Measurements from ENCODE around the gene FAM120B. TPM values are rescaled to one million over a fixed set of nuclear protein-coding genes. Genes with fewer than 3 reads are reported as not detected.

FAM120B gene
- total and polyA plus RNA-seq, 2 of the 4 experiments (the other 2 are of a cell fraction): 15.3 to 28.0 TPM

GRCh38 chr6:170363255-170363654 lies 56.7 kb downstream of the FAM120B start:
- Histone ChIP-seq H3K27me3 (ENCODE audit: control insufficient read depth, insufficient read depth, low read length) (no peaks in the 10 kb centered on the region), H2BK5ac (ENCODE audit: low read depth, low read length, poor library complexity, severe bottlenecking) (no peak overlapping the region), H4K91ac (ENCODE audit: insufficient read depth, low read depth, low read length) (no peak overlapping the region), H2AFZ (replicated peaks; ENCODE audit: low read length, poor library complexity) (no peak overlapping the region), H2BK20ac (ENCODE audit: low read depth, low read length) (no peak overlapping the region), H3K27ac (ENCODE audit: insufficient read depth, low read length) (no peak overlapping the region), H2AK9ac (replicated peaks; ENCODE audit: low read depth, low read length, poor library complexity) (no peak overlapping the region), H3K36me3 (ENCODE audit: control insufficient read depth, insufficient read depth, low read length) (peaks cover 40% of the 10 kb centered on the region), H4K5ac (ENCODE audit: low read depth, low read length) (no peak overlapping the region), H3K4me2 (ENCODE audit: low read depth, low read length) (no peak overlapping the region), H2AK5ac (ENCODE audit: low read depth, low read length) (no peak overlapping the region), H3K4ac (ENCODE audit: low read depth, low read length) (no peak overlapping the region), H3K79me1 (ENCODE audit: low read depth in 1 of 2, low read length in 2 of 2) (peaks cover 13 to 21% of the 10 kb centered on the region in 2 experiments), H3K4me3 (ENCODE audit: insufficient read depth, low read depth, low read length) (no peak overlapping the region), H3K56ac (ENCODE audit: extremely low read depth, insufficient read depth, low read length) (no peak overlapping the region), H2BK15ac (ENCODE audit: low read depth, low read length) (no peak overlapping the region), H3K9me1 (ENCODE audit: insufficient read depth, low read length) (peaks cover 17% of the 10 kb centered on the region; the same call in 1 of the 2 replicates), H4K20me1 (ENCODE audit: insufficient read depth, low read length) (no peaks in the 10 kb centered on the region), H2BK120ac (ENCODE audit: low read depth, low read length) (no peak overlapping the region), H3K9ac (ENCODE audit: low read depth, low read length) (no peak overlapping the region), H3K14ac (replicated peaks; ENCODE audit: low read depth, low read length) (no peak overlapping the region), H3K9me3 (ENCODE audit: control insufficient read depth, insufficient read depth, low read length) (no peaks in the 10 kb centered on the region), H3K23ac (ENCODE audit: low read depth, low read length) (no peak overlapping the region), H3K4me1 (ENCODE audit: control insufficient read depth, insufficient read depth, low read length) (no peaks in the 10 kb centered on the region), H3K18ac (ENCODE audit: low read depth, low read length) (no peak overlapping the region), H4K8ac (ENCODE audit: low read depth in 2 of 2, low read length in 2 of 2) (no peak overlapping the region)
- in situ Hi-C loops (cut with MboI; ENCODE audit: low sequenced_read_pairs) (no loop called here), intact Hi-C loops (cut with micrococcal nuclease) (no loop called here), dilution Hi-C loops (cut with HindIII; ENCODE audit: low sequenced_read_pairs, unreplicated experiment) (no loop called here)
- DNase-seq (no peak), ATAC-seq (ENCODE audit: low read depth) (no peak)
- no TSS peak for BruUV-seq (replicated peaks)
- no CpG with 5 or more reads among the region's 5 CpGs for WGBS, 2 experiments (ENCODE audit: extremely low coverage in 2 of 2, insufficient read length in 1 of 2)
- TF ChIP-seq MAFK (IDR thresholded peaks at IDR 0.05; ENCODE audit: low read depth, low read length) (no peak), FOS (IDR thresholded peaks at IDR 0.05; ENCODE audit: low read depth, low read length) (no peak), CEBPB (IDR thresholded peaks at IDR 0.05; ENCODE audit: low read depth, low read length) (no peak), USF2 (IDR thresholded peaks at IDR 0.05; ENCODE audit: low read depth, low read length) (no peak), RAD21 (IDR thresholded peaks at IDR 0.05; ENCODE audit: low read length) (no peak), CHD1 (IDR thresholded peaks at IDR 0.05; ENCODE audit: low read depth, low read length) (no peak)
- ChIA-PET CTCF (interaction anchor here (1.0 kb wide), 1 partner anchor 9 kb away, joined by 4 read pairs; no protein-coding TSS in a partner anchor), POLR2A (ENCODE audit: unreplicated experiment) (no interaction called here)
